HEK293 (cell line): ENCODE measurements around the gene LGALS3BP.

Experiments used
- CTCF ChIA-PET: fragments of 350-600 bp; formaldehyde crosslinking; extraction: SDS; loops from one replicate; lab custom pipeline; 2021; ENCODE audit warnings: antibody characterized with exemption; lab: Yijun Ruan, JAX
- POLR2A ChIA-PET: fragments of 300-600 bp; formaldehyde crosslinking; extraction: SDS; loops from one replicate; lab custom pipeline; 2020; ENCODE audit warnings: antibody characterized with exemption, inconsistent platforms; lab: Yijun Ruan, JAX
- H3K27ac ChIP-seq: fragments of 200-500 bp; sonication (Bioruptor generic); 2 replicates; pipeline ENCODE4 v1.5.1; 2014; ENCODE audit warnings: low read depth, low read length, control low read depth, inconsistent platforms; ENCODE audit errors: extremely low read depth
- H3K36me3 ChIP-seq, 2 experiments: fragments of 200-500 bp in 1 of 2; sonication (Bioruptor generic) in 1 of 2; 1 replicate in 1 of 2; 2 replicates in 1 of 2; pipeline ENCODE4 v1.5.1; 2014 to 2017; ENCODE audit warnings: inconsistent platforms in 2 of 2, low read length in 2 of 2; ENCODE audit not compliant: control insufficient read depth in 2 of 2, insufficient read depth in 1 of 2
- H3K4me1 ChIP-seq: fragments of 200-500 bp; sonication (Bioruptor generic); 2 replicates; pipeline ENCODE4 v1.5.1; 2014; ENCODE audit warnings: mild to moderate bottlenecking, low read length, inconsistent platforms; ENCODE audit not compliant: control insufficient read depth, insufficient read depth
- H3K4me3 ChIP-seq: 2 replicates; pipeline ENCODE4 v1.5.1; 2011; ENCODE audit warnings: low read depth, mild to moderate bottlenecking, control low read depth, low read length, moderate library complexity
- H3K9me3 ChIP-seq: fragments of 200-500 bp; sonication (Bioruptor generic); 2 replicates; pipeline ENCODE4 v1.5.1; 2014; ENCODE audit warnings: low read depth, low read length, inconsistent platforms; ENCODE audit not compliant: control insufficient read depth, insufficient read depth
- BCL11A ChIP-seq: fragments of 450-650 bp; formaldehyde crosslinking; IDR thresholded peaks from 2 replicates; pipeline ENCODE4 v1.5.1; 2016; ENCODE audit warnings: low read depth, missing biosample characterization, missing genetic modification characterization
- GLIS1 ChIP-seq: fragments of 450-650 bp; formaldehyde crosslinking; IDR thresholded peaks from 2 replicates; pipeline ENCODE4 v1.5.1; 2016; ENCODE audit warnings: missing biosample characterization, missing genetic modification characterization
- HOXD13 ChIP-seq: sonication (generic); formaldehyde crosslinking; IDR thresholded peaks from 2 replicates; pipeline ENCODE4 v1.8.0; 2022; ENCODE audit warnings: missing genetic modification reagents, borderline replicate concordance
- MZF1 ChIP-seq: fragments of 450-650 bp; formaldehyde crosslinking; IDR thresholded peaks from 2 replicates; pipeline ENCODE4 v1.5.1; 2017; ENCODE audit warnings: missing biosample characterization, missing genetic modification characterization, borderline replicate concordance
- RBAK ChIP-seq: fragments of 450-650 bp; formaldehyde crosslinking; IDR thresholded peaks from 2 replicates; pipeline ENCODE4 v1.5.1; 2016; ENCODE audit warnings: missing biosample characterization, missing genetic modification characterization
- YY2 ChIP-seq: fragments of 450-650 bp; formaldehyde crosslinking; IDR thresholded peaks from 2 replicates; pipeline ENCODE4 v1.5.1; 2016; ENCODE audit warnings: missing biosample characterization, missing genetic modification characterization
- ZBTB48 ChIP-seq: fragments of 450-650 bp; formaldehyde crosslinking; IDR thresholded peaks from 2 replicates; pipeline ENCODE4 v1.5.1; 2016; ENCODE audit warnings: missing biosample characterization, missing genetic modification characterization
- ZFP3 ChIP-seq: fragments of 450-650 bp; formaldehyde crosslinking; IDR thresholded peaks from 2 replicates; pipeline ENCODE4 v1.5.1; 2016; ENCODE audit warnings: low read depth, missing biosample characterization, missing genetic modification characterization
- ZNF10 ChIP-seq: fragments of 450-650 bp; formaldehyde crosslinking; IDR thresholded peaks from 2 replicates; pipeline ENCODE4 v1.5.1; 2017; ENCODE audit warnings: missing biosample characterization, missing genetic modification characterization
- ZNF121 ChIP-seq: fragments of 450-650 bp; formaldehyde crosslinking; IDR thresholded peaks from 2 replicates; pipeline ENCODE4 v1.5.1; 2016; ENCODE audit warnings: missing biosample characterization, missing genetic modification characterization
- ZNF133 ChIP-seq: fragments of 450-650 bp; formaldehyde crosslinking; IDR thresholded peaks from 2 replicates; pipeline ENCODE4 v1.5.1; 2016; ENCODE audit warnings: missing biosample characterization, missing genetic modification characterization
- ZNF169 ChIP-seq: fragments of 450-650 bp; formaldehyde crosslinking; IDR thresholded peaks from 2 replicates; pipeline ENCODE4 v1.5.1; 2016; ENCODE audit warnings: missing biosample characterization, missing genetic modification characterization
- ZNF335 ChIP-seq: fragments of 450-650 bp; formaldehyde crosslinking; conservative IDR thresholded peaks from 2 replicates; pipeline ENCODE4 v1.5.1; 2016; ENCODE audit warnings: missing biosample characterization, missing genetic modification characterization
- ZNF350 ChIP-seq: fragments of 450-650 bp; formaldehyde crosslinking; IDR thresholded peaks from 2 replicates; pipeline ENCODE4 v1.5.0; 2017; ENCODE audit warnings: missing biosample characterization, mild to moderate bottlenecking, missing genetic modification characterization
- ZNF416 ChIP-seq: fragments of 450-650 bp; formaldehyde crosslinking; IDR thresholded peaks from 2 replicates; pipeline ENCODE4 v1.5.1; 2016; ENCODE audit warnings: missing biosample characterization, missing genetic modification characterization
- ZNF423 ChIP-seq: fragments of 450-650 bp; formaldehyde crosslinking; IDR thresholded peaks from 2 replicates; pipeline ENCODE4 v1.5.1; 2016; ENCODE audit warnings: missing biosample characterization, missing genetic modification characterization
- ZNF48 ChIP-seq: fragments of 450-650 bp; formaldehyde crosslinking; IDR thresholded peaks from 2 replicates; pipeline ENCODE4 v1.5.1; 2016; ENCODE audit warnings: missing biosample characterization, missing genetic modification characterization
- ZSCAN23 ChIP-seq: fragments of 450-650 bp; formaldehyde crosslinking; IDR thresholded peaks from 2 replicates; pipeline ENCODE4 v1.5.1; 2016; ENCODE audit warnings: missing biosample characterization, missing genetic modification characterization
- TF ChIP-seq, protein P1 (sequence below): fragments of 450-650 bp; formaldehyde crosslinking; IDR thresholded peaks from 2 replicates; pipeline ENCODE4 v1.5.1; 2016; ENCODE audit warnings: missing biosample characterization, missing genetic modification characterization
- TF ChIP-seq, protein P2 (sequence below): fragments of 450-650 bp; formaldehyde crosslinking; IDR thresholded peaks from 2 replicates; pipeline ENCODE4 v1.5.1; 2016; ENCODE audit warnings: missing biosample characterization, missing genetic modification characterization
- TF ChIP-seq, protein P3 (sequence below): fragments of 450-650 bp; formaldehyde crosslinking; IDR thresholded peaks from 2 replicates; pipeline ENCODE4 v1.5.1; 2016; ENCODE audit warnings: missing biosample characterization, missing genetic modification characterization
- TF ChIP-seq, protein P4 (sequence below): fragments of 450-650 bp; formaldehyde crosslinking; IDR thresholded peaks from 2 replicates; pipeline ENCODE4 v1.5.1; 2016; ENCODE audit warnings: missing biosample characterization, missing genetic modification characterization
- TF ChIP-seq, protein P5 (sequence below): fragments of 450-650 bp; formaldehyde crosslinking; conservative IDR thresholded peaks from 2 replicates; pipeline ENCODE4 v1.5.1; 2016; ENCODE audit warnings: low read depth, missing biosample characterization, missing genetic modification characterization

The LGALS3BP gene, protein sequence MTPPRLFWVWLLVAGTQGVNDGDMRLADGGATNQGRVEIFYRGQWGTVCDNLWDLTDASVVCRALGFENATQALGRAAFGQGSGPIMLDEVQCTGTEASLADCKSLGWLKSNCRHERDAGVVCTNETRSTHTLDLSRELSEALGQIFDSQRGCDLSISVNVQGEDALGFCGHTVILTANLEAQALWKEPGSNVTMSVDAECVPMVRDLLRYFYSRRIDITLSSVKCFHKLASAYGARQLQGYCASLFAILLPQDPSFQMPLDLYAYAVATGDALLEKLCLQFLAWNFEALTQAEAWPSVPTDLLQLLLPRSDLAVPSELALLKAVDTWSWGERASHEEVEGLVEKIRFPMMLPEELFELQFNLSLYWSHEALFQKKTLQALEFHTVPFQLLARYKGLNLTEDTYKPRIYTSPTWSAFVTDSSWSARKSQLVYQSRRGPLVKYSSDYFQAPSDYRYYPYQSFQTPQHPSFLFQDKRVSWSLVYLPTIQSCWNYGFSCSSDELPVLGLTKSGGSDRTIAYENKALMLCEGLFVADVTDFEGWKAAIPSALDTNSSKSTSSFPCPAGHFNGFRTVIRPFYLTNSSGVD

DNA sequence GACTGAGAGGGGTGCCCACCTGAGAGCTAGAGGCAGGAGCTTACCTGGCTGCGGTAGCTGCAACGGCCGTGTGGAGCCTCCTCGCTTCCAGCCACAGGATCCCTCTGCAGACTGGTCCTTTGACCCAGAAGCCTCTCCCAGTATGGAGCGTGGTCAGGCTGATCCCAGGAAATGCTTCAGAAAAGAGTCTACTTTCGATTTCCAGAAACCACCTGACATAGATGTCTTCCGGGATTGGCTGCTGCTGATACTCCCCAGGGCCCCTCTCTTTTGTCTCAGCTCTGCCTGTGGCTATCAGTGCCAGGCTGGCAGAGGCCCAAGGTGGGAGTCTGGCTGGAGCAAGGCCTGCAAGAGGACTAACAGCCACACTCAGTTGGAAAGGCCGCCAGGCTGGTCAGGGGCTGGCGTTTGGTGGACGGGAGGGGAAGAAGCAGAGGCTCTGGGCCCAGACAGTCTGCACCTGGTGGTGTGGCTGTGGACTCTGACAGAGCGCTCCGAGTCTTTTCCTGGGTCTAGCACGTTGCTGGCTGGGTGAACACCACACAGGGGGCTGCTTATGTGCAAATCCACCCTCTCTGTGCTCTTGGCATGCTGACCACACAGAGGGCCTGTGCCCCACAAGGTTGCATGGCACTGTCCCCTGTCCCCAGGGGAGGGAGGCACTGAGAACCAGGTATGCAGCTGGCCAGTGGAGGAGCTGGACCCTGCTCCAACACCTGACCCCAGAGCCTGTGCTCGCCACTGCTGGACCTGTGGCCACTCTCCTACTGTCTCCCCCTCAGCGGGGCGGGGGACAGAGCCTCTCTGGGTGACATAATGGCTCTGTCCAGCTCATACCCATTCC, at the start of gene LGALS3BP:
TSS of gene LGALS3BP (minus strand) at position 144 of the 844 bp plus-strand sequence. CDS start 2,732 bp downstream, outside the sequence.
- Histone ChIP-seq H3K36me3 (peaks cover 0 to 28% of the 10 kb centered on the region in 2 experiments; a peak in 1 of 3 replicates), H3K27ac (peak within 1 kb of the TSS; percentile 83), H3K4me3 (peak within 1 kb of the TSS; percentile 43), H3K9me3 (no peaks in the 10 kb centered on the region), H3K4me1 (peaks cover 26% of the 10 kb centered on the region)
- CTCF ChIA-PET = interaction anchor here (0.5 to 2.7 kb wide), 7 partner anchors 8 to 413 kb away, joined by 3 to 19 read pairs (median 3); no protein-coding TSS in a partner anchor
- POLR2A ChIA-PET = interaction anchor here (0.6 to 1.6 kb wide), 7 partner anchors 11 to 53 kb away, joined by 3 to 7 read pairs (median 3); partner anchors contain the start of gene CANT1
- TF ChIP-seq GLIS1 (tag by site-specific recombination) = no peak
- TF ChIP-seq, protein P1, sequence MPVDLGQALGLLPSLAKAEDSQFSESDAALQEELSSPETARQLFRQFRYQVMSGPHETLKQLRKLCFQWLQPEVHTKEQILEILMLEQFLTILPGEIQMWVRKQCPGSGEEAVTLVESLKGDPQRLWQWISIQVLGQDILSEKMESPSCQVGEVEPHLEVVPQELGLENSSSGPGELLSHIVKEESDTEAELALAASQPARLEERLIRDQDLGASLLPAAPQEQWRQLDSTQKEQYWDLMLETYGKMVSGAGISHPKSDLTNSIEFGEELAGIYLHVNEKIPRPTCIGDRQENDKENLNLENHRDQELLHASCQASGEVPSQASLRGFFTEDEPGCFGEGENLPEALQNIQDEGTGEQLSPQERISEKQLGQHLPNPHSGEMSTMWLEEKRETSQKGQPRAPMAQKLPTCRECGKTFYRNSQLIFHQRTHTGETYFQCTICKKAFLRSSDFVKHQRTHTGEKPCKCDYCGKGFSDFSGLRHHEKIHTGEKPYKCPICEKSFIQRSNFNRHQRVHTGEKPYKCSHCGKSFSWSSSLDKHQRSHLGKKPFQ (tag by site-specific recombination) = peak; percentile 38; the same call in 1 of the 2 replicates
- no peak for TF ChIP-seq HOXD13 (CRISPR knock-in tag)
- no peak for TF ChIP-seq ZNF169
- no peak for TF ChIP-seq ZNF121
- TF ChIP-seq RBAK (tag by site-specific recombination) = no peak
- TF ChIP-seq ZSCAN23 = 0 out of 2 replicates have a peak, but pooled peaks have one; percentile 42
- TF ChIP-seq ZNF48 (tag by site-specific recombination) = no peak
- TF ChIP-seq, protein P2, sequence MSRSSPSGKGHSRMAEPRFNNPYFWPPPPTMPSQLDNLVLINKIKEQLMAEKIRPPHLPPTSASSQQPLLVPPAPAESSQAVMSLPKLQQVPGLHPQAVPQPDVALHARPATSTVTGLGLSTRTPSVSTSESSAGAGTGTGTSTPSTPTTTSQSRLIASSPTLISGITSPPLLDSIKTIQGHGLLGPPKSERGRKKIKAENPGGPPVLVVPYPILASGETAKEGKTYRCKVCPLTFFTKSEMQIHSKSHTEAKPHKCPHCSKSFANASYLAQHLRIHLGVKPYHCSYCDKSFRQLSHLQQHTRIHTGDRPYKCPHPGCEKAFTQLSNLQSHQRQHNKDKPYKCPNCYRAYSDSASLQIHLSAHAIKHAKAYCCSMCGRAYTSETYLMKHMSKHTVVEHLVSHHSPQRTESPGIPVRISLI (tag by site-specific recombination) = no peak
- TF ChIP-seq ZNF416 (tag by site-specific recombination) = no peak
- no peak for TF ChIP-seq ZNF133
- TF ChIP-seq YY2 = no peak
- TF ChIP-seq ZNF350 = no peak
- no peak for TF ChIP-seq ZFP3
- TF ChIP-seq, protein P3, sequence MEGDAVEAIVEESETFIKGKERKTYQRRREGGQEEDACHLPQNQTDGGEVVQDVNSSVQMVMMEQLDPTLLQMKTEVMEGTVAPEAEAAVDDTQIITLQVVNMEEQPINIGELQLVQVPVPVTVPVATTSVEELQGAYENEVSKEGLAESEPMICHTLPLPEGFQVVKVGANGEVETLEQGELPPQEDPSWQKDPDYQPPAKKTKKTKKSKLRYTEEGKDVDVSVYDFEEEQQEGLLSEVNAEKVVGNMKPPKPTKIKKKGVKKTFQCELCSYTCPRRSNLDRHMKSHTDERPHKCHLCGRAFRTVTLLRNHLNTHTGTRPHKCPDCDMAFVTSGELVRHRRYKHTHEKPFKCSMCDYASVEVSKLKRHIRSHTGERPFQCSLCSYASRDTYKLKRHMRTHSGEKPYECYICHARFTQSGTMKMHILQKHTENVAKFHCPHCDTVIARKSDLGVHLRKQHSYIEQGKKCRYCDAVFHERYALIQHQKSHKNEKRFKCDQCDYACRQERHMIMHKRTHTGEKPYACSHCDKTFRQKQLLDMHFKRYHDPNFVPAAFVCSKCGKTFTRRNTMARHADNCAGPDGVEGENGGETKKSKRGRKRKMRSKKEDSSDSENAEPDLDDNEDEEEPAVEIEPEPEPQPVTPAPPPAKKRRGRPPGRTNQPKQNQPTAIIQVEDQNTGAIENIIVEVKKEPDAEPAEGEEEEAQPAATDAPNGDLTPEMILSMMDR (tag by site-specific recombination) = no peak; the same call in 1 of the 2 replicates
- TF ChIP-seq ZNF10 (tag by site-specific recombination) = no peak
- TF ChIP-seq ZNF335 (tag by site-specific recombination) = peak; percentile 94
- TF ChIP-seq ZNF423 = 0 out of 2 replicates have a peak, but pooled peaks have one; percentile 13
- TF ChIP-seq, protein P4, sequence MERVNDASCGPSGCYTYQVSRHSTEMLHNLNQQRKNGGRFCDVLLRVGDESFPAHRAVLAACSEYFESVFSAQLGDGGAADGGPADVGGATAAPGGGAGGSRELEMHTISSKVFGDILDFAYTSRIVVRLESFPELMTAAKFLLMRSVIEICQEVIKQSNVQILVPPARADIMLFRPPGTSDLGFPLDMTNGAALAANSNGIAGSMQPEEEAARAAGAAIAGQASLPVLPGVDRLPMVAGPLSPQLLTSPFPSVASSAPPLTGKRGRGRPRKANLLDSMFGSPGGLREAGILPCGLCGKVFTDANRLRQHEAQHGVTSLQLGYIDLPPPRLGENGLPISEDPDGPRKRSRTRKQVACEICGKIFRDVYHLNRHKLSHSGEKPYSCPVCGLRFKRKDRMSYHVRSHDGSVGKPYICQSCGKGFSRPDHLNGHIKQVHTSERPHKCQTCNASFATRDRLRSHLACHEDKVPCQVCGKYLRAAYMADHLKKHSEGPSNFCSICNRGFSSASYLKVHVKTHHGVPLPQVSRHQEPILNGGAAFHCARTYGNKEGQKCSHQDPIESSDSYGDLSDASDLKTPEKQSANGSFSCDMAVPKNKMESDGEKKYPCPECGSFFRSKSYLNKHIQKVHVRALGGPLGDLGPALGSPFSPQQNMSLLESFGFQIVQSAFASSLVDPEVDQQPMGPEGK (tag by site-specific recombination) = peak; percentile 44
- TF ChIP-seq MZF1 = no peak
- TF ChIP-seq ZBTB48 = no peak
- TF ChIP-seq BCL11A (tag by site-specific recombination) = no peak
- TF ChIP-seq, protein P5, sequence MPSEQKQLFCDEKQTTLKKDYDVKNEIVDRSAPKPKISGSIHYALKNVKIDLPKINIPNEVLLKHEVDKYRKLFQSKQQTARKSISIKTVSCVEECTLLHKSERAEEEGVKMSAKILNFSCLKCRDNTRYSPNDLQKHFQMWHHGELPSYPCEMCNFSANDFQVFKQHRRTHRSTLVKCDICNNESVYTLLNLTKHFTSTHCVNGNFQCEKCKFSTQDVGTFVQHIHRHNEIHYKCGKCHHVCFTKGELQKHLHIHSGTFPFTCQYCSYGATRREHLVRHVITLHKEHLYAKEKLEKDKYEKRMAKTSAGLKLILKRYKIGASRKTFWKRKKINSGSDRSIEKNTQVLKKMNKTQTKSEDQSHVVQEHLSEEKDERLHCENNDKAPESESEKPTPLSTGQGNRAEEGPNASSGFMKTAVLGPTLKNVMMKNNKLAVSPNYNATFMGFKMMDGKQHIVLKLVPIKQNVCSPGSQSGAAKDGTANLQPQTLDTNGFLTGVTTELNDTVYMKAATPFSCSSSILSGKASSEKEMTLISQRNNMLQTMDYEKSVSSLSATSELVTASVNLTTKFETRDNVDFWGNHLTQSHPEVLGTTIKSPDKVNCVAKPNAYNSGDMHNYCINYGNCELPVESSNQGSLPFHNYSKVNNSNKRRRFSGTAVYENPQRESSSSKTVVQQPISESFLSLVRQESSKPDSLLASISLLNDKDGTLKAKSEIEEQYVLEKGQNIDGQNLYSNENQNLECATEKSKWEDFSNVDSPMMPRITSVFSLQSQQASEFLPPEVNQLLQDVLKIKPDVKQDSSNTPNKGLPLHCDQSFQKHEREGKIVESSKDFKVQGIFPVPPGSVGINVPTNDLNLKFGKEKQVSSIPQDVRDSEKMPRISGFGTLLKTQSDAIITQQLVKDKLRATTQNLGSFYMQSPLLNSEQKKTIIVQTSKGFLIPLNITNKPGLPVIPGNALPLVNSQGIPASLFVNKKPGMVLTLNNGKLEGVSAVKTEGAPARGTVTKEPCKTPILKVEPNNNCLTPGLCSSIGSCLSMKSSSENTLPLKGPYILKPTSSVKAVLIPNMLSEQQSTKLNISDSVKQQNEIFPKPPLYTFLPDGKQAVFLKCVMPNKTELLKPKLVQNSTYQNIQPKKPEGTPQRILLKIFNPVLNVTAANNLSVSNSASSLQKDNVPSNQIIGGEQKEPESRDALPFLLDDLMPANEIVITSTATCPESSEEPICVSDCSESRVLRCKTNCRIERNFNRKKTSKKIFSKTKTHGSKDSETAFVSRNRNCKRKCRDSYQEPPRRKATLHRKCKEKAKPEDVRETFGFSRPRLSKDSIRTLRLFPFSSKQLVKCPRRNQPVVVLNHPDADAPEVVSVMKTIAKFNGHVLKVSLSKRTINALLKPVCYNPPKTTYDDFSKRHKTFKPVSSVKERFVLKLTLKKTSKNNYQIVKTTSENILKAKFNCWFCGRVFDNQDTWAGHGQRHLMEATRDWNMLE (tag by site-specific recombination) = peak; percentile 43; the same call in 1 of the 2 replicates
